Measurements from ENCODE around the gene HS2ST1.
"Not testable (repeated sequence)": the region's sequence is repeated elsewhere in the genome, so short reads cannot be mapped to it uniquely, and the experiment has no call there.

GRCh38 chr1:86989690-86990089 lies 75.3 kb downstream of the HS2ST1 start:
- TF ChIP-seq MAX (IDR thresholded peaks at IDR 0.05); CTCF (IDR thresholded peaks at IDR 0.05; ENCODE audit: low read depth, low read length, missing input control); TAF1 (conservative IDR thresholded peaks at IDR 0.05); YY1 (IDR thresholded peaks at IDR 0.05); EGR1 (IDR thresholded peaks at IDR 0.05; ENCODE audit: low read depth in 2 of 2): not testable (repeated sequence)

Data from liver (tissue), 3 donors.